ENCODE measurements around the gene CACNB4. TPM values are rescaled to one million over a fixed set of nuclear protein-coding genes. Genes with fewer than 3 reads are reported as not detected.
"Not testable (repeated sequence)": the region's sequence is repeated elsewhere in the genome, so short reads cannot be mapped to it uniquely, and the experiment has no call there.

Gene CACNB4
- polyA plus RNA-seq (2013, experiment 1 of 2): 1.6 TPM
- polyA plus RNA-seq (2013, experiment 2 of 2): 1.4 TPM

- no peak within 1 kb of the TSS for H3K27ac ChIP-seq (ENCODE audit: low read depth, low read length, severe bottlenecking)
- H3K36me3 ChIP-seq (ENCODE audit: control insufficient read depth, insufficient read depth, low read length): no peaks in the 10 kb centered on the region
- 0% methylated on average over 7 to 40 of the region's 73 CpGs for WGBS, 2 experiments (ENCODE audit: insufficient coverage in 2 of 2)
- H3K4me1 ChIP-seq (ENCODE audit: control insufficient read depth, insufficient read depth, low read length, poor library complexity, severe bottlenecking): no peaks in the 10 kb centered on the region
- peak within 1 kb of the TSS; percentile 46 for H3K4me3 ChIP-seq (ENCODE audit: extremely low read depth, insufficient read depth, low read length, poor library complexity, severe bottlenecking)
- no peaks in the 10 kb centered on the region for H3K9me3 ChIP-seq (ENCODE audit: control insufficient read depth, low read length)
Measured at GRCh38 chr2:152098496-152099366, at the start of gene CACNB4. TSS of gene CACNB4 (minus strand) at chr2:152099044.

GRCh38 chr2:152134488-152135280, 35.8 kb upstream of the CACNB4 start:
- H3K36me3 ChIP-seq (ENCODE audit: control insufficient read depth, insufficient read depth, low read length): peaks cover 13% of the 10 kb centered on the region
- 84 to 100% methylated on average over 3 of the region's 5 CpGs for WGBS, 2 experiments (ENCODE audit: insufficient coverage in 2 of 2)
- no peak overlapping the region for H3K27ac ChIP-seq (ENCODE audit: low read depth, low read length, severe bottlenecking)
- no peaks in the 10 kb centered on the region for H3K9me3 ChIP-seq (ENCODE audit: control insufficient read depth, low read length)
- H3K4me1 ChIP-seq (ENCODE audit: control insufficient read depth, insufficient read depth, low read length, poor library complexity, severe bottlenecking): no peaks in the 10 kb centered on the region
- no peak overlapping the region for H3K4me3 ChIP-seq (ENCODE audit: extremely low read depth, insufficient read depth, low read length, poor library complexity, severe bottlenecking)

- H3K36me3 ChIP-seq (ENCODE audit: control insufficient read depth, insufficient read depth, low read length): peaks cover 7% of the 10 kb centered on the region
- no peak overlapping the region for H3K4me3 ChIP-seq (ENCODE audit: extremely low read depth, insufficient read depth, low read length, poor library complexity, severe bottlenecking)
- H3K4me1 ChIP-seq (ENCODE audit: control insufficient read depth, insufficient read depth, low read length, poor library complexity, severe bottlenecking): no peaks in the 10 kb centered on the region
- H3K9me3 ChIP-seq (ENCODE audit: control insufficient read depth, low read length): no peaks in the 10 kb centered on the region
- no CpG with 5 or more reads among the region's 1 CpG for WGBS, 2 experiments (ENCODE audit: insufficient coverage in 2 of 2)
- no peak overlapping the region for H3K27ac ChIP-seq (ENCODE audit: low read depth, low read length, severe bottlenecking)
Measured at GRCh38 chr2:152132306-152132705, 33.5 kb upstream of the CACNB4 start.

GRCh38 chr2:152127628-152128027, 28.8 kb upstream of the CACNB4 start:
- H3K4me1 ChIP-seq (ENCODE audit: control insufficient read depth, insufficient read depth, low read length, poor library complexity, severe bottlenecking): no peaks in the 10 kb centered on the region
- H3K9me3 ChIP-seq (ENCODE audit: control insufficient read depth, low read length): no peaks in the 10 kb centered on the region
- H3K36me3 ChIP-seq (ENCODE audit: control insufficient read depth, insufficient read depth, low read length): peaks cover 11% of the 10 kb centered on the region
- no peak overlapping the region for H3K4me3 ChIP-seq (ENCODE audit: extremely low read depth, insufficient read depth, low read length, poor library complexity, severe bottlenecking)
- H3K27ac ChIP-seq (ENCODE audit: low read depth, low read length, severe bottlenecking): no peak overlapping the region

GRCh38 chr2:152126664-152127063, 27.8 kb upstream of the CACNB4 start:
- Histone ChIP-seq H3K9me3 (ENCODE audit: control insufficient read depth, low read length) (no peaks in the 10 kb centered on the region), H3K36me3 (ENCODE audit: control insufficient read depth, insufficient read depth, low read length) (peaks cover 9% of the 10 kb centered on the region), H3K27ac (ENCODE audit: low read depth, low read length, severe bottlenecking) (no peak overlapping the region), H3K4me3 (ENCODE audit: extremely low read depth, insufficient read depth, low read length, poor library complexity, severe bottlenecking) (no peak overlapping the region), H3K4me1 (ENCODE audit: control insufficient read depth, insufficient read depth, low read length, poor library complexity, severe bottlenecking) (no peaks in the 10 kb centered on the region)
- WGBS, 2 experiments (ENCODE audit: insufficient coverage in 2 of 2): 86% methylated on average over 3 to 4 of the region's 4 CpGs

GRCh38 chr2:152122161-152122560, 23.3 kb upstream of the CACNB4 start:
- H3K9me3 ChIP-seq (ENCODE audit: control insufficient read depth, low read length): no peaks in the 10 kb centered on the region
- H3K36me3 ChIP-seq (ENCODE audit: control insufficient read depth, insufficient read depth, low read length): peaks cover 4% of the 10 kb centered on the region
- no peak overlapping the region for H3K27ac ChIP-seq (ENCODE audit: low read depth, low read length, severe bottlenecking)
- no peak overlapping the region for H3K4me3 ChIP-seq (ENCODE audit: extremely low read depth, insufficient read depth, low read length, poor library complexity, severe bottlenecking)
- WGBS, 2 experiments (ENCODE audit: insufficient coverage in 2 of 2): no CpG with 5 or more reads among the region's 2 CpGs
- H3K4me1 ChIP-seq (ENCODE audit: control insufficient read depth, insufficient read depth, low read length, poor library complexity, severe bottlenecking): no peaks in the 10 kb centered on the region

- Histone ChIP-seq H3K36me3 (ENCODE audit: control insufficient read depth, insufficient read depth, low read length) (peaks cover 2% of the 10 kb centered on the region), H3K27ac (ENCODE audit: low read depth, low read length, severe bottlenecking) (no peak overlapping the region), H3K4me1 (ENCODE audit: control insufficient read depth, insufficient read depth, low read length, poor library complexity, severe bottlenecking) (no peaks in the 10 kb centered on the region), H3K4me3 (ENCODE audit: extremely low read depth, insufficient read depth, low read length, poor library complexity, severe bottlenecking) (no peak overlapping the region), H3K9me3 (ENCODE audit: control insufficient read depth, low read length) (no peaks in the 10 kb centered on the region)
- WGBS, 2 experiments (ENCODE audit: insufficient coverage in 2 of 2): 83% methylated on average over 1 of the region's 1 CpG; no CpG with 5 or more reads in 1 of the 2 experiments
Measured at GRCh38 chr2:152120430-152120829, 21.6 kb upstream of the CACNB4 start.

- no peaks in the 10 kb centered on the region for H3K36me3 ChIP-seq (ENCODE audit: control insufficient read depth, insufficient read depth, low read length)
Measured at GRCh38 chr2:152115952-152116351, 17.1 kb upstream of the CACNB4 start.

GRCh38 chr2:152114366-152114765, 15.5 kb upstream of the CACNB4 start:
- Histone ChIP-seq H3K27ac (ENCODE audit: low read depth, low read length, severe bottlenecking) (no peak overlapping the region), H3K4me1 (ENCODE audit: control insufficient read depth, insufficient read depth, low read length, poor library complexity, severe bottlenecking) (no peaks in the 10 kb centered on the region), H3K9me3 (ENCODE audit: control insufficient read depth, low read length) (no peaks in the 10 kb centered on the region), H3K36me3 (ENCODE audit: control insufficient read depth, insufficient read depth, low read length) (no peaks in the 10 kb centered on the region), H3K4me3 (ENCODE audit: extremely low read depth, insufficient read depth, low read length, poor library complexity, severe bottlenecking) (no peak overlapping the region)
- 100% methylated on average over 1 of the region's 3 CpGs; no CpG with 5 or more reads in 1 of the 2 experiments for WGBS, 2 experiments (ENCODE audit: insufficient coverage in 2 of 2)

More at GRCh38 chr2:152115952-152116351, 17.1 kb upstream of the CACNB4 start:
- Histone ChIP-seq H3K9me3 (ENCODE audit: control insufficient read depth, low read length) (no peaks in the 10 kb centered on the region), H3K27ac (ENCODE audit: low read depth, low read length, severe bottlenecking) (no peak overlapping the region), H3K4me1 (ENCODE audit: control insufficient read depth, insufficient read depth, low read length, poor library complexity, severe bottlenecking) (no peaks in the 10 kb centered on the region), H3K4me3 (ENCODE audit: extremely low read depth, insufficient read depth, low read length, poor library complexity, severe bottlenecking) (no peak overlapping the region)
- WGBS, 2 experiments (ENCODE audit: insufficient coverage in 2 of 2): 93 to 94% methylated on average over 2 of the region's 3 CpGs

GRCh38 chr2:152107140-152107539, 8.3 kb upstream of the CACNB4 start:
- not testable (repeated sequence) for H3K4me1 ChIP-seq (ENCODE audit: control insufficient read depth, insufficient read depth, low read length, poor library complexity, severe bottlenecking); H3K9me3 ChIP-seq (ENCODE audit: control insufficient read depth, low read length)
- WGBS, 2 experiments (ENCODE audit: insufficient coverage in 2 of 2): 87 to 93% methylated on average over 10 to 11 of the region's 13 CpGs

More at GRCh38 chr2:152107140-152107539, 8.3 kb upstream of the CACNB4 start:
- H3K36me3 ChIP-seq (ENCODE audit: control insufficient read depth, insufficient read depth, low read length); H3K27ac ChIP-seq (ENCODE audit: low read depth, low read length, severe bottlenecking); H3K4me3 ChIP-seq (ENCODE audit: extremely low read depth, insufficient read depth, low read length, poor library complexity, severe bottlenecking): not testable (repeated sequence)
